H9 (cell line): ENCODE data around the gene SYMPK. TPM values are rescaled to one million over a fixed set of nuclear protein-coding genes. Genes with fewer than 3 reads are reported as not detected.

ENCODE experiments used
- DNase-seq: peaks from one replicate; pipeline ENCODE4 v3.0.0-alpha.2; 2017
- H2AFZ ChIP-seq: one replicate; pipeline ENCODE4 v1.6.1; 2013; ENCODE audit warnings: mild to moderate bottlenecking, low read length, control low read depth, moderate library complexity
- H2AK5ac ChIP-seq: 2 replicates; pipeline ENCODE4 v1.6.1; 2013; ENCODE audit warnings: low read length, control low read depth, mixed read lengths; ENCODE audit not compliant: insufficient read length
- H2BK120ac ChIP-seq: one replicate; pipeline ENCODE4 v1.6.1; 2013; ENCODE audit warnings: low read depth, mild to moderate bottlenecking, low read length, control low read depth, inconsistent platforms; ENCODE audit not compliant: poor library complexity, severe bottlenecking
- H2BK12ac ChIP-seq: 2 replicates; pipeline ENCODE4 v1.6.1; 2013; ENCODE audit warnings: low read length, control low read depth, mixed read lengths, low read depth; ENCODE audit not compliant: insufficient read length
- H2BK15ac ChIP-seq: 2 replicates; pipeline ENCODE4 v1.6.1; 2013; ENCODE audit warnings: low read depth, low read length, control low read depth
- H2BK20ac ChIP-seq: one replicate; pipeline ENCODE4 v1.6.1; 2013; ENCODE audit warnings: low read depth, mild to moderate bottlenecking, low read length, control low read depth, inconsistent platforms; ENCODE audit not compliant: poor library complexity, severe bottlenecking
- H2BK5ac ChIP-seq: 2 replicates; pipeline ENCODE4 v1.6.1; 2013; ENCODE audit warnings: low read length, control low read depth, mixed read lengths; ENCODE audit not compliant: insufficient read length
- H3K14ac ChIP-seq: 2 replicates; pipeline ENCODE4 v1.6.1; 2013; ENCODE audit warnings: low read length, control low read depth; ENCODE audit not compliant: insufficient read depth
- H3K18ac ChIP-seq: 2 replicates; pipeline ENCODE4 v1.6.1; 2013; ENCODE audit warnings: low read depth, mild to moderate bottlenecking, mixed read lengths, low read length, control low read depth; ENCODE audit not compliant: insufficient read length
- H3K23ac ChIP-seq: 2 replicates; pipeline ENCODE4 v1.6.1; 2013; ENCODE audit warnings: low read length, control low read depth, mixed read lengths, low read depth; ENCODE audit not compliant: insufficient read length
- H3K23me2 ChIP-seq: 2 replicates; pipeline ENCODE4 v1.6.1; 2013; ENCODE audit warnings: low read depth, mild to moderate bottlenecking, mixed read lengths, low read length, control low read depth; ENCODE audit not compliant: insufficient read length, poor library complexity, severe bottlenecking
- H3K27ac ChIP-seq: 2 replicates; pipeline ENCODE4 v1.5.1; 2013; ENCODE audit warnings: low read length, control low read depth, mixed read lengths, low read depth; ENCODE audit not compliant: insufficient read length
- H3K27me3 ChIP-seq: 2 replicates; pipeline ENCODE4 v1.6.1; 2013; ENCODE audit warnings: low read length, control low read depth, inconsistent platforms; ENCODE audit not compliant: insufficient read depth
- H3K4ac ChIP-seq: 2 replicates; pipeline ENCODE4 v1.6.1; 2013; ENCODE audit warnings: low read depth, mild to moderate bottlenecking, control low read depth, inconsistent platforms, low read length, moderate library complexity
- H3K4me1 ChIP-seq: 2 replicates; pipeline ENCODE4 v1.6.1; 2013; ENCODE audit warnings: low read length, control low read depth, inconsistent platforms; ENCODE audit not compliant: insufficient read depth
- H3K4me2 ChIP-seq: 2 replicates; pipeline ENCODE4 v1.6.1; 2013; ENCODE audit warnings: low read length, control low read depth, mixed read lengths; ENCODE audit not compliant: insufficient read length, insufficient read depth
- H3K56ac ChIP-seq: 2 replicates; pipeline ENCODE4 v1.6.1; 2013; ENCODE audit warnings: low read depth, mild to moderate bottlenecking, mixed read lengths, low read length, control low read depth; ENCODE audit not compliant: insufficient read length
- H3K79me1 ChIP-seq: 2 replicates; pipeline ENCODE4 v1.6.1; 2013; ENCODE audit warnings: low read depth, mild to moderate bottlenecking, moderate library complexity, low read length, control low read depth, inconsistent platforms; ENCODE audit not compliant: insufficient read depth, poor library complexity, severe bottlenecking
- H3K79me2 ChIP-seq: 2 replicates; pipeline ENCODE4 v1.6.1; 2013; ENCODE audit warnings: low read length, control low read depth, inconsistent platforms; ENCODE audit not compliant: insufficient read depth
- H3K9ac ChIP-seq: 2 replicates; pipeline ENCODE4 v1.6.1; 2013; ENCODE audit warnings: low read length, control low read depth, mixed read lengths; ENCODE audit not compliant: insufficient read length; ENCODE audit errors: extremely low read depth
- H3K9me3 ChIP-seq: one replicate; pipeline ENCODE4 v1.6.1; 2013; ENCODE audit warnings: low read depth, low read length, inconsistent platforms; ENCODE audit not compliant: control insufficient read depth
- H3T11ph ChIP-seq: one replicate; pipeline ENCODE4 v1.6.1; 2013; ENCODE audit warnings: mild to moderate bottlenecking, low read length, control low read depth, inconsistent platforms
- H4K20me1 ChIP-seq: one replicate; pipeline ENCODE4 v1.6.1; 2013; ENCODE audit not compliant: control insufficient read depth, insufficient read length, insufficient read depth
- H4K5ac ChIP-seq: 2 replicates; pipeline ENCODE4 v1.6.1; 2013; ENCODE audit warnings: low read depth, mild to moderate bottlenecking, mixed read lengths, low read length, control low read depth; ENCODE audit not compliant: insufficient read length
- H4K8ac ChIP-seq: replicated peaks from 2 replicates; pipeline ENCODE4 v1.6.1; 2013; ENCODE audit warnings: low read length, control low read depth, mixed read lengths, low read depth; ENCODE audit not compliant: insufficient read length
- H4K91ac ChIP-seq: 2 replicates; pipeline ENCODE4 v1.6.1; 2013; ENCODE audit warnings: low read depth, mild to moderate bottlenecking, moderate library complexity, mixed read lengths, low read length, control low read depth; ENCODE audit not compliant: insufficient read length
- H3K27ac Mint-ChIP-seq, 3 experiments: 2 replicates in 2 of 3; 3 replicates in 1 of 3; pipeline ENCODE4 v1.8.0; 2020 to 2021; ENCODE audit warnings: mixed read lengths in 3 of 3, mild to moderate bottlenecking in 1 of 3, moderate library complexity in 1 of 3
- H3K27me3 Mint-ChIP-seq: 2 replicates; pipeline ENCODE4 v1.8.0; 2021; ENCODE audit warnings: low read depth, mild to moderate bottlenecking, moderate library complexity, mixed read lengths
- H3K36me3 Mint-ChIP-seq, 3 experiments: 2 replicates in 2 of 3; 3 replicates in 1 of 3; pipeline ENCODE4 v1.8.0; 2020 to 2021; ENCODE audit warnings: low read depth in 3 of 3, mixed read lengths in 3 of 3; ENCODE audit not compliant: insufficient read depth in 1 of 3
- H3K4me1 Mint-ChIP-seq, 2 experiments: 2 replicates each; pipeline ENCODE4 v1.8.0; 2020; ENCODE audit warnings: mixed read lengths in 2 of 2
- H3K4me3 Mint-ChIP-seq, 2 experiments: 2 replicates in 1 of 2; 3 replicates in 1 of 2; pipeline ENCODE4 v1.8.0; 2020 to 2021; ENCODE audit warnings: mild to moderate bottlenecking in 2 of 2, mixed read lengths in 2 of 2, moderate library complexity in 1 of 2
- H3K9me3 Mint-ChIP-seq, 2 experiments: 2 replicates in 1 of 2; 3 replicates in 1 of 2; pipeline ENCODE4 v1.8.0; 2020; ENCODE audit warnings: mild to moderate bottlenecking in 2 of 2, mixed read lengths in 2 of 2, moderate library complexity in 1 of 2
- CTCF ChIP-seq: fragments of 200-600 bp; sonication (generic); conservative IDR thresholded peaks from 3 replicates; pipeline ENCODE4 v1.8.0; 2021; ENCODE audit warnings: antibody characterized with exemption, mild to moderate bottlenecking
- WGBS: extraction: QIAGEN DNeasy Blood & Tissue Kit; methylation state at CpG from one replicate; pipeline ENCODE4 v1.1.7; 2013; ENCODE audit warnings: missing lambda C conversion rate, low lambda C conversion rate, mixed read lengths; ENCODE audit not compliant: insufficient read length; ENCODE audit errors: extremely low coverage; 5-methylcytosine and 5-hydroxymethylcytosine counted together
- total RNA-seq: library from RNA; stranded (reverse); gene quantifications from 2 replicates; pipeline ENCODE4 v1.2.1, GENCODE V29; 2021

Gene SYMPK
- total RNA-seq, 1 experiment from 2014 or later, result 104 TPM

DNA sequence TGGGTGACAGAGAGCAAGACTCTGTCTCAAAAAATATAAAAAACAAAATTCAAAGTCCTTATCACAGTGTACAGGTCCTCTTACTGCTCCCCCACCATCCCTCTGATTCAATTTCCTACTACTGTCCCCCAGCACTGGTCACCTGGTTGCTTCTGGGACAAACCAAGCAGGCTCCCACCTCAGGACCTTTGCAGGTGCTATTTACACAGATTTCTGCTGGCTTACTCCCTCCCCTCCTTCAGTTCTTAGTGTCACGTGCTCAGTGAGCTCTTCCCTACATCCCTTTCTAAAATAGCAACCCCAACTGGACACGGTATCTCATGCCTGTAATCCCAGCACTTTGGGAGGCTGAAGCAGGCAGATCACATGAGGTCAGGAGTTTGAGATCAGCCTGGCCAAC lies 17.0 kb upstream of the SYMPK start:
- no peak overlapping the region for H3K9ac ChIP-seq
- H3K27ac Mint-ChIP-seq, result no peak overlapping the region
- H2BK20ac ChIP-seq, result no peak overlapping the region
- H4K20me1 ChIP-seq, result peaks cover 3% of the 10 kb centered on the region
- peaks cover 2% of the 10 kb centered on the region; the same call in 1 of the 2 replicates for H3K4me1 ChIP-seq
- no peaks in the 10 kb centered on the region for H3K9me3 Mint-ChIP-seq
- no peaks in the 10 kb centered on the region for H3K79me2 ChIP-seq
- no peak overlapping the region; a peak in 1 of 5 replicates for H3K4me3 Mint-ChIP-seq
- TF ChIP-seq CTCF, result no peak
- H3K23me2 ChIP-seq, result peaks cover 17% of the 10 kb centered on the region
- WGBS, result no CpG with 5 or more reads among the region's 2 CpGs
- no peak overlapping the region for H3K18ac ChIP-seq
- H3K36me3 Mint-ChIP-seq, result peaks cover under 1 to 4% (median 4%) of the 10 kb centered on the region in 3 experiments; a peak in 3 of 7 replicates
- no peaks in the 10 kb centered on the region for H3K9me3 ChIP-seq
- no peak overlapping the region for H3K4ac ChIP-seq
- H2BK5ac ChIP-seq, result no peak overlapping the region
- peaks cover 42 to 57% of the 10 kb centered on the region in 2 experiments for H3K4me1 Mint-ChIP-seq
- DNase-seq, result no peak
- H3K4me2 ChIP-seq, result no peak overlapping the region
- no peak overlapping the region for H2BK15ac ChIP-seq
- H3K23ac ChIP-seq, result no peak overlapping the region
- H3K79me1 ChIP-seq, result no peaks in the 10 kb centered on the region
- no peak overlapping the region for H2AK5ac ChIP-seq
- H3K27me3 ChIP-seq, result no peaks in the 10 kb centered on the region
- H4K8ac ChIP-seq, result no peak overlapping the region
- no peak overlapping the region for H4K5ac ChIP-seq
- H4K91ac ChIP-seq, result no peak overlapping the region
- H3K27ac ChIP-seq, result no peak overlapping the region
- H2AFZ ChIP-seq, result no peak overlapping the region
- no peak overlapping the region for H3K56ac ChIP-seq
- H3T11ph ChIP-seq, result no peak overlapping the region
- peaks cover 4% of the 10 kb centered on the region; the same call in 1 of the 2 replicates for H3K27me3 Mint-ChIP-seq
- H3K14ac ChIP-seq, result no peak overlapping the region
- no peak overlapping the region for H2BK12ac ChIP-seq
- H2BK120ac ChIP-seq, result no peak overlapping the region
